Gastrocnemius medialis (tissue), 4 donors: Measurements from ENCODE around the gene SFXN5. TPM values are rescaled to one million over a fixed set of nuclear protein-coding genes. Genes with fewer than 3 reads are reported as not detected.

Source experiments
- ATAC-seq, 2 donors: fragments of 150-250 bp; one replicate each; pipeline ENCODE4 v1.9.1; 2016
- DNase-seq, 2 donors: peaks; one replicate each; pipeline ENCODE4 v3.0.0-alpha.2; 2019
- H3K27ac ChIP-seq, 4 donors: fragments of 200-600 bp; sonication (generic); 1 replicate in 1 of 4; 2 replicates in 3 of 4; pipeline ENCODE4 v1.5.1; 2016 to 2018; ENCODE audit warnings: mild to moderate bottlenecking in 2 of 4, moderate library complexity in 1 of 4
- H3K27me3 ChIP-seq, 3 donors: fragments of 200-600 bp; sonication (generic) in 2 of 3; 1 replicate in 1 of 3; 2 replicates in 2 of 3; pipeline versions ENCODE4 v1.5.1 to v1.6.0; 2016 to 2019; ENCODE audit warnings: mild to moderate bottlenecking in 1 of 3, moderate library complexity in 1 of 3
- H3K36me3 ChIP-seq, 2 donors: fragments of 200-600 bp; sonication (generic) in 1 of 2; one replicate each; pipeline ENCODE4 v1.5.1; 2017 to 2018
- H3K4me1 ChIP-seq, 2 donors: fragments of 200-600 bp; sonication (generic) in 1 of 2; one replicate each; pipeline ENCODE4 v1.5.1; 2016 to 2017; ENCODE audit warnings: mild to moderate bottlenecking in 2 of 2
- H3K4me3 ChIP-seq, 4 donors: fragments of 200-600 bp; sonication (generic) in 3 of 4; 1 replicate in 1 of 4; 2 replicates in 3 of 4; pipeline ENCODE4 v1.5.1; 2016 to 2019; ENCODE audit warnings: mild to moderate bottlenecking in 2 of 4
- H3K9me3 ChIP-seq, 3 donors: fragments of 200-600 bp; sonication (generic) in 2 of 3; 1 replicate in 1 of 3; 2 replicates in 2 of 3; pipeline ENCODE4 v1.5.1; 2016 to 2019
- CTCF ChIP-seq, 5 experiments: fragments of 450-650 bp in 3 of 5; fragments of 200-600 bp in 2 of 5; sonication (generic) in 2 of 5; IDR thresholded peaks in 4 of 5; conservative IDR thresholded peaks in 1 of 5; 1 replicate in 4 of 5; 2 replicates in 1 of 5; pipeline ENCODE4 v1.5.1; 2016 to 2019; ENCODE audit warnings: antibody characterized with exemption in 5 of 5, mild to moderate bottlenecking in 3 of 5, moderate library complexity in 3 of 5
- POLR2A ChIP-seq, 2 donors: fragments of 450-650 bp; IDR thresholded peaks; one replicate each; pipeline ENCODE4 v1.6.1; 2017; ENCODE audit warnings: antibody characterized with exemption in 2 of 2, mild to moderate bottlenecking in 2 of 2, moderate library complexity in 2 of 2
- in situ Hi-C, 4 donors: fragments of 200-750 bp; cut with MboI; loops; one replicate each; pipeline versions ENCODE4 v1.15.0 to v1.8.0; 2017; ENCODE audit warnings: low sequenced_read_pairs in 4 of 4
- intact Hi-C: fragments of 100-400 bp; cut with DNase I; formaldehyde crosslinking; loops from one replicate; pipeline ENCODE4 v1.15.1; 2023; ENCODE audit warnings: low total_unique reads
- total RNA-seq, 4 donors: library from RNA; depleted of rRNA; stranded (reverse); fragments of >200 nt; gene quantifications; one replicate each; pipeline versions ENCODE4 v1.1.0 to v1.2.3, GENCODE V29; 2016

The SFXN5 gene
- total RNA-seq, 4 donors from 2014 or later = 6.8 to 22.7 (median 9.1) TPM

DNA sequence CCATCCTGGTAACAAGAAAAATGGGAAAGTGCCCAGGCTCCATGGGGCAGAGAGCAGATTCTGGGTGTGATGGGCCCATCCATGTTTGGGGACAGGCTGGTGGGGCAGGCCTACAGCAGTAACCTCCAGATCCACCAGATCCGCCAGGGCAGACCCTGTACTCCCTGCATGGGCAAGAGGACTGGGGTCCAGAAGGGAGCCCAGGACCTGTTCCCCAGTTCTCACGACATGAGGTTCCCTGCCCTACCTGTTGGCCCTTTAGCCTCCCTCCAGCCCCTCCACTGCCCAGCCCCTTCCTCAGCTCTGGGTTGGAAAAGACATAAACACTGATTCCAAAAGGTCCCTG is 115.5 kb downstream of the SFXN5 start:
- H3K4me1 ChIP-seq = no peaks in the 10 kb centered on the region
- ATAC-seq = no peak
- intact Hi-C loops = no loop called here
- no peak for DNase-seq
- in situ Hi-C loops = no loop called here
- no peak overlapping the region for H3K4me3 ChIP-seq
- H3K9me3 ChIP-seq = no peaks in the 10 kb centered on the region
- H3K27me3 ChIP-seq = no peaks in the 10 kb centered on the region
- no peak overlapping the region for H3K27ac ChIP-seq
- no peaks in the 10 kb centered on the region for H3K36me3 ChIP-seq
- TF ChIP-seq CTCF (IDR thresholded peaks at IDR 0.05 in 4 of 5, conservative IDR thresholded peaks at IDR 0.05 in 1 of 5) (no peak), POLR2A (IDR thresholded peaks at IDR 0.05) (no peak)

- Histone ChIP-seq H3K27me3 (no peaks in the 10 kb centered on the region), H3K9me3 (no peaks in the 10 kb centered on the region), H3K4me3 (no peak overlapping the region), H3K36me3 (no peaks in the 10 kb centered on the region), H3K27ac (no peak overlapping the region), H3K4me1 (no peaks in the 10 kb centered on the region)
- in situ Hi-C loops (no loop called here), intact Hi-C loops (no loop called here)
- TF ChIP-seq POLR2A (IDR thresholded peaks at IDR 0.05) (no peak), CTCF (IDR thresholded peaks at IDR 0.05 in 4 of 5, conservative IDR thresholded peaks at IDR 0.05 in 1 of 5) (no peak)
- DNase-seq (no peak), ATAC-seq (no peak)
Observed at GRCh38 chr2:72955228-72956049, 116.1 kb downstream of the SFXN5 start.

DNA sequence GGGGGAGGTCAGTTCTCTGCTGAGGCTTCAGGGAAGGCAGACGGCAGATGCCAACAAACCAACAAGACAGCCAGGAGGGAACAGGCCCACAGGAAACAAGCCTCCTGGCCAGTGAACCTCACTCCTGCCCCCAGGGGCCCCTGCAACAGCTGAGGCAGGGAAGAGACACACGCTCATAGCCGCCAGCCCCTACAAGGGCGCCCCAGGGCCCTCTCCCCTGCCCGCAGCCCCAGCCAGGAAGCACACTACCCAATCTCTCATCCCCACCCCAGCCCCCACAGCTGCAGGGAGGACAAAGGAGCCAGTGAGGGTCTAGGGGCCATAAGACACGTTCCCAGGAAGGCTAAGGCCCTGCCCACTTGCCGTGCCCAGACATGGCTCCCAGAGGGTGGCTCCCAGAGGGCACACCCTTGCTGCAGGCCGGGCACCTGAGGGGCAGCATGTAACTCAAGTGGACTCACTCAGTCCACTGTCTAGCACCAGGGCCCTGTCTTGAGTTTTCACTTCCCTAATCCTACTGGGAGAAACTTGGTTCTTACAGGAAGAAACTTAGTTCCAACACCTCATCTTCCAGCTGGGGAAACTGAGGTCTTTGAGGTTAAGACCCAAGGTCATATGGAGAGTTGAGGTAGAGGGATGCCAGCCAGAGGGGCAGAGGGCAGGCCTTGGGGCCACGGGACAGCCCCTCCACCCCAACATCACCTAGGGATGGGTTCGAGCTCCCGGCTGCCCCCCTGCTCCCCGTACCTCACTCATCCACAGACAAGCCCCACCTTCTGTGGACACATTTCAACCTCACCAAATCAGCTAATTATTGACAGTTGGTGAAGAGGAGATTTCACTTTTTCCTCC is 116.9 kb downstream of the SFXN5 start:
- intact Hi-C loops = no loop called here
- TF ChIP-seq CTCF (IDR thresholded peaks at IDR 0.05 in 4 of 5, conservative IDR thresholded peaks at IDR 0.05 in 1 of 5) = no peak
- TF ChIP-seq POLR2A (IDR thresholded peaks at IDR 0.05) = no peak
- Histone ChIP-seq H3K4me3 (no peak overlapping the region), H3K4me1 (no peaks in the 10 kb centered on the region), H3K27ac (no peak overlapping the region), H3K36me3 (no peaks in the 10 kb centered on the region), H3K27me3 (no peaks in the 10 kb centered on the region), H3K9me3 (no peaks in the 10 kb centered on the region)
- no peak for ATAC-seq
- in situ Hi-C loops = no loop called here
- DNase-seq = no peak

- Histone ChIP-seq H3K9me3 (no peaks in the 10 kb centered on the region), H3K4me1 (no peaks in the 10 kb centered on the region), H3K27me3 (no peaks in the 10 kb centered on the region), H3K36me3 (no peaks in the 10 kb centered on the region), H3K27ac (no peak overlapping the region), H3K4me3 (no peak overlapping the region)
- intact Hi-C loops (no loop called here), in situ Hi-C loops (no loop called here)
- ATAC-seq (no peak), DNase-seq (no peak)
- no peak for TF ChIP-seq POLR2A (IDR thresholded peaks at IDR 0.05)
Observed at GRCh38 chr2:72953976-72954375, 117.5 kb downstream of the SFXN5 start.

DNA sequence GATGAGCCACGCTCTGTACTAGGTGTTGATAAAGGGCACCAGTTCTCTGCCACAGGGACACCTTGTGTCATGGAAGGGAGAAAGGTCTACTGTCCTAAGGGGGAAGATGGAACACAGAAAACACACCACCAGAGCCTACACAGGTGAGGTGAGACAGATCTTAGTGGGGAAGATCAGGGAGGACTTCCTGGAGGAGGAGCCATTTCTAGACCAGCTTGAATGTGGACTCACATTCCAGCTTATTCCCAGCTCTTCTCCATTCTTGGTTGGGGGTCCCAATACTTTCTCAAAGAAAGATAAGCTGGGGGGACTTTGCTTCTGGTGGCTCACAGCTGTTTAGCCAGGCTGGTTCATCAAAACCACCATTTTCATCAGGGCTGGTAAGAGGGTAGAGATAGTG is 118.0 kb downstream of the SFXN5 start:
- Histone ChIP-seq H3K36me3 (no peaks in the 10 kb centered on the region), H3K4me3 (no peak overlapping the region), H3K4me1 (no peaks in the 10 kb centered on the region), H3K9me3 (no peaks in the 10 kb centered on the region), H3K27ac (no peak overlapping the region), H3K27me3 (no peaks in the 10 kb centered on the region)
- DNase-seq (no peak), ATAC-seq (no peak)
- in situ Hi-C loops (no loop called here), intact Hi-C loops (no loop called here)
- no peak for TF ChIP-seq CTCF (IDR thresholded peaks at IDR 0.05 in 4 of 5, conservative IDR thresholded peaks at IDR 0.05 in 1 of 5)
- no peak for TF ChIP-seq POLR2A (IDR thresholded peaks at IDR 0.05)
